ENCODE data around the gene CABYR. TPM values are rescaled to one million over a fixed set of nuclear protein-coding genes. Genes with fewer than 3 reads are reported as not detected.
A peak's percentile ranks its signal among the peaks of the same experiment; 100 is the strongest.

CABYR gene
- total and polyA plus RNA-seq, 2 experiments from 2014 or later: 1.7 to 2.6 TPM

- DNase-seq (ENCODE audit: low read depth in 1 of 2, low spot score in 1 of 2): no peak
- Histone ChIP-seq H3K36me3 (no peaks in the 10 kb centered on the region), H3K27ac (no peak overlapping the region), H3K27me3 (no peaks in the 10 kb centered on the region), H3K9me3 (ENCODE audit: low read depth) (no peaks in the 10 kb centered on the region), H3K4me1 (ENCODE audit: low read depth) (no peaks in the 10 kb centered on the region), H3K4me3 (no peak overlapping the region)
- no peak for TF ChIP-seq CTCF (IDR thresholded peaks at IDR 0.05; ENCODE audit: low read depth, low read length)
Observed at GRCh38 chr18:24112464-24112863, 26.4 kb upstream of the CABYR start.

- no peaks in the 10 kb centered on the region for H3K27me3 ChIP-seq
- H3K4me3 ChIP-seq: no peak overlapping the region
- H3K9me3 ChIP-seq (ENCODE audit: low read depth): no peaks in the 10 kb centered on the region
- H3K4me1 ChIP-seq (ENCODE audit: low read depth): no peaks in the 10 kb centered on the region
- H3K27ac ChIP-seq: no peak overlapping the region
- no peak for DNase-seq (ENCODE audit: low read depth in 1 of 2, low spot score in 1 of 2)
- H3K36me3 ChIP-seq: no peaks in the 10 kb centered on the region
- TF ChIP-seq CTCF (IDR thresholded peaks at IDR 0.05; ENCODE audit: low read depth, low read length): no peak
Observed at GRCh38 chr18:24112874-24113615, 25.8 kb upstream of the CABYR start.

- TF ChIP-seq CTCF (IDR thresholded peaks at IDR 0.05; ENCODE audit: low read depth, low read length): no peak
- Histone ChIP-seq H3K27ac (no peak overlapping the region), H3K4me3 (no peak overlapping the region), H3K9me3 (ENCODE audit: low read depth) (no peaks in the 10 kb centered on the region), H3K27me3 (no peaks in the 10 kb centered on the region), H3K4me1 (ENCODE audit: low read depth) (no peaks in the 10 kb centered on the region), H3K36me3 (no peaks in the 10 kb centered on the region)
- DNase-seq (ENCODE audit: low read depth in 1 of 2, low spot score in 1 of 2): no peak
Observed at GRCh38 chr18:24114924-24115549, 23.8 kb upstream of the CABYR start.

- Histone ChIP-seq H3K9me3 (ENCODE audit: low read depth) (no peaks in the 10 kb centered on the region), H3K27ac (no peak overlapping the region), H3K27me3 (no peaks in the 10 kb centered on the region), H3K4me1 (ENCODE audit: low read depth) (no peaks in the 10 kb centered on the region), H3K4me3 (no peak overlapping the region), H3K36me3 (no peaks in the 10 kb centered on the region)
- DNase-seq (ENCODE audit: low read depth in 1 of 2, low spot score in 1 of 2): no peak
- TF ChIP-seq CTCF (IDR thresholded peaks at IDR 0.05; ENCODE audit: low read depth, low read length): no peak
Observed at GRCh38 chr18:24115628-24116027, 23.2 kb upstream of the CABYR start.

DNA sequence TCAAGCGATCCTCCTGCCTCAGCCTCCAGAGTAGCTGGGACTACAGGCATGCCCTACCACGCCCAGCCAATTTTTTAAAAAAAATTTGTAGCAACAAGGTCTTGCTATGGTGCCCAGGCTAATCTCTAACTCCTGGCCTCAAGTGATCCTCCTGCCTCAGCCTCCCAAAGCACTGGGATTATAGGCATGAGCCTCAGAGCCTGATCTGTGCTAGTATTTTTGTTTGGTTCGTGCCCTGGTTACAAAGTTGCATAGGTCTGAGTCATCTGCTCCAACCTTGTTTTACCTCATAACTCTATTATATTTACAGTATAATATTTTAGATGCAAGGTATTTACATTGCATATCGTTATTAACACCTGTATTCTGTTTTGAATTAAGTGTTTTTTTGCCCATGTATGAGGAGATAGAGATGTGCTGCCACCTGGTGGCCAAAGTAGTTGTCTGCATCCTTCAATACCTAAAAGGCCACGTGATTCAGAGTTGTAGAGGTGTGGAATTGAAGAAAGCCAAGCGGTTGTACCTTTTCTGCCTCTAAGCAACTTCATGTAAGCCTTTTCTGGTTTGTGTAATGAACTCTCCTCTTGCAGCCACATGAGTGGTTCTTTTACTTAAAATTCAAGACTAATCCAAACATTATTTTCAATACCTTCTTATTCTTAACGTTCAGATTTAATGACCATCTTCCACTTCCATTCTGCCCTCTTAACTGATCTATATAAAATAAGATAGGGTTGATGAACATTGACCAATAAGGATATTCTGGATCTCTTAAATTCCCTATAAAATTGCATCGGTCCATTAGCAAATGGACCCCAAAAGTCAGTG, 19.9 kb upstream of the CABYR start:
- peak; percentile 75 for TF ChIP-seq CTCF (IDR thresholded peaks at IDR 0.05; ENCODE audit: low read depth, low read length)
- no peaks in the 10 kb centered on the region for H3K36me3 ChIP-seq
- H3K27ac ChIP-seq: no peak overlapping the region
- no peaks in the 10 kb centered on the region for H3K27me3 ChIP-seq
- no peaks in the 10 kb centered on the region for H3K4me1 ChIP-seq (ENCODE audit: low read depth)
- no peak overlapping the region for H3K4me3 ChIP-seq
- peak; percentile 81 to 82 for DNase-seq (ENCODE audit: low read depth in 1 of 2, low spot score in 1 of 2)
- H3K9me3 ChIP-seq (ENCODE audit: low read depth): no peaks in the 10 kb centered on the region
